Progenitor cell of endocrine pancreas (in vitro differentiated cells): ENCODE results near the gene HEXIM2. TPM values are rescaled to one million over a fixed set of nuclear protein-coding genes. Genes with fewer than 3 reads are reported as not detected.
A peak's percentile ranks its signal among the peaks of the same experiment; 100 is the strongest.

Experiments
- DNase-seq: peaks from one replicate; pipeline ENCODE4 v3.0.0; 2021; ENCODE audit warnings: low spot score; ENCODE audit not compliant: unreplicated experiment
- H3K27ac Mint-ChIP-seq: 2 replicates; pipeline ENCODE4 v1.8.0; 2021; ENCODE audit warnings: mild to moderate bottlenecking, moderate library complexity, mixed read lengths
- H3K27me3 Mint-ChIP-seq: 2 replicates; pipeline ENCODE4 v1.8.0; 2021; ENCODE audit warnings: mixed read lengths
- H3K36me3 Mint-ChIP-seq: 2 replicates; pipeline ENCODE4 v1.8.0; 2022; ENCODE audit warnings: mixed read lengths; ENCODE audit not compliant: insufficient read depth
- H3K4me1 Mint-ChIP-seq: 2 replicates; pipeline ENCODE4 v1.8.0; 2021; ENCODE audit warnings: low read depth, mixed read lengths
- H3K4me3 Mint-ChIP-seq: 2 replicates; pipeline ENCODE4 v1.8.0; 2021; ENCODE audit warnings: low read depth, mild to moderate bottlenecking, moderate library complexity, mixed read lengths
- H3K9me3 Mint-ChIP-seq: 2 replicates; pipeline ENCODE4 v1.8.0; 2021; ENCODE audit warnings: low read depth, mixed read lengths
- total RNA-seq: library from RNA; stranded (reverse); gene quantifications from 2 replicates; pipeline ENCODE4 v1.2.1, GENCODE V29; 2021
- TF ChIP-seq, protein P1 (sequence below): fragments of 200-600 bp; sonication (generic); IDR thresholded peaks from one replicate; pipeline ENCODE4 v1.5.0; 2021; ENCODE audit warnings: antibody characterized with exemption, mild to moderate bottlenecking; ENCODE audit not compliant: unreplicated experiment

HEXIM2 gene
- total RNA-seq, 1 donor from 2014 or later, result 11.9 TPM

GRCh38 chr17:45146592-45146889, 15.1 kb upstream of the HEXIM2 start:
- no peaks in the 10 kb centered on the region for H3K27me3 Mint-ChIP-seq
- no peaks in the 10 kb centered on the region for H3K36me3 Mint-ChIP-seq
- peak overlapping the region; percentile 99 for H3K4me3 Mint-ChIP-seq
- peaks cover 23% of the 10 kb centered on the region for H3K4me1 Mint-ChIP-seq
- H3K9me3 Mint-ChIP-seq, result no peaks in the 10 kb centered on the region
- peak overlapping the region; percentile 100 for H3K27ac Mint-ChIP-seq
- TF ChIP-seq, protein P1, sequence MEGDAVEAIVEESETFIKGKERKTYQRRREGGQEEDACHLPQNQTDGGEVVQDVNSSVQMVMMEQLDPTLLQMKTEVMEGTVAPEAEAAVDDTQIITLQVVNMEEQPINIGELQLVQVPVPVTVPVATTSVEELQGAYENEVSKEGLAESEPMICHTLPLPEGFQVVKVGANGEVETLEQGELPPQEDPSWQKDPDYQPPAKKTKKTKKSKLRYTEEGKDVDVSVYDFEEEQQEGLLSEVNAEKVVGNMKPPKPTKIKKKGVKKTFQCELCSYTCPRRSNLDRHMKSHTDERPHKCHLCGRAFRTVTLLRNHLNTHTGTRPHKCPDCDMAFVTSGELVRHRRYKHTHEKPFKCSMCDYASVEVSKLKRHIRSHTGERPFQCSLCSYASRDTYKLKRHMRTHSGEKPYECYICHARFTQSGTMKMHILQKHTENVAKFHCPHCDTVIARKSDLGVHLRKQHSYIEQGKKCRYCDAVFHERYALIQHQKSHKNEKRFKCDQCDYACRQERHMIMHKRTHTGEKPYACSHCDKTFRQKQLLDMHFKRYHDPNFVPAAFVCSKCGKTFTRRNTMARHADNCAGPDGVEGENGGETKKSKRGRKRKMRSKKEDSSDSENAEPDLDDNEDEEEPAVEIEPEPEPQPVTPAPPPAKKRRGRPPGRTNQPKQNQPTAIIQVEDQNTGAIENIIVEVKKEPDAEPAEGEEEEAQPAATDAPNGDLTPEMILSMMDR, result no peak
- DNase-seq, result no peak

- DNase-seq, result no peak
- H3K27me3 Mint-ChIP-seq, result no peaks in the 10 kb centered on the region
- peak overlapping the region; percentile 100 for H3K27ac Mint-ChIP-seq
- TF ChIP-seq, protein P1, result no peak
- no peaks in the 10 kb centered on the region for H3K9me3 Mint-ChIP-seq
- no peaks in the 10 kb centered on the region for H3K36me3 Mint-ChIP-seq
- peak overlapping the region; percentile 99 for H3K4me3 Mint-ChIP-seq
- H3K4me1 Mint-ChIP-seq, result peaks cover 26% of the 10 kb centered on the region
Observed at GRCh38 chr17:45146890-45147580, 14.6 kb upstream of the HEXIM2 start.

DNA sequence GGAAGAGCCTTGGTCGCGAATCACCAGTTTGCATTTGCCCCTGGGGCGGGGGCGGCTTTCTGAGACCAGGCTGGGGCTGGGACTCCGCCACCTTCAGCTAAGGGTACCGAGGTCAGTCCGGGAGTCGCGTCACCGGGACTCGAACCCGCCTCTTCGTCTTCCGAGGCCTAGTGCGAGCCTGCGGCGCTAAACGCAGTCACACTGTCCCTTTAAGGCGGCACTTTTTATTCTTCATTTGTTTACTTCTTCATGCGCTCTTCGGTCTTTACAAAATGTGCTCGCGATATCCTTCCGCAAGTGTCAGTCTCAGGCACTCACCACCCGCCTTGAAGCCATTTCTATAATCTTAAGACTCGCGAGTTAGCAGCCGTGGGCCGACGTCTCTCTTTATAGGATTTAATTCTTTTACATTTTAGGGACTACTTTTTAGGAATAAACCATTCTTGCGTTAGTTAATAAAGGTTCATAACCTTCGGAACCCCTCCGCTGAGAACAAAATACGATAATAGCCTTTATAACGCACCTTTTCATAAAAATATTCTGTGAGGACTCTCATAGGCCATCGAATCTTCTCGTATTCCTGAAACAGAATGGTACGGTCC, 14.0 kb upstream of the HEXIM2 start:
- H3K27ac Mint-ChIP-seq, result peak overlapping the region; percentile 100
- DNase-seq, result no peak
- no peaks in the 10 kb centered on the region for H3K27me3 Mint-ChIP-seq
- peak overlapping the region; percentile 99 for H3K4me3 Mint-ChIP-seq
- peaks cover 26% of the 10 kb centered on the region for H3K4me1 Mint-ChIP-seq
- TF ChIP-seq, protein P1, result no peak
- no peaks in the 10 kb centered on the region for H3K9me3 Mint-ChIP-seq
- no peaks in the 10 kb centered on the region for H3K36me3 Mint-ChIP-seq

DNA sequence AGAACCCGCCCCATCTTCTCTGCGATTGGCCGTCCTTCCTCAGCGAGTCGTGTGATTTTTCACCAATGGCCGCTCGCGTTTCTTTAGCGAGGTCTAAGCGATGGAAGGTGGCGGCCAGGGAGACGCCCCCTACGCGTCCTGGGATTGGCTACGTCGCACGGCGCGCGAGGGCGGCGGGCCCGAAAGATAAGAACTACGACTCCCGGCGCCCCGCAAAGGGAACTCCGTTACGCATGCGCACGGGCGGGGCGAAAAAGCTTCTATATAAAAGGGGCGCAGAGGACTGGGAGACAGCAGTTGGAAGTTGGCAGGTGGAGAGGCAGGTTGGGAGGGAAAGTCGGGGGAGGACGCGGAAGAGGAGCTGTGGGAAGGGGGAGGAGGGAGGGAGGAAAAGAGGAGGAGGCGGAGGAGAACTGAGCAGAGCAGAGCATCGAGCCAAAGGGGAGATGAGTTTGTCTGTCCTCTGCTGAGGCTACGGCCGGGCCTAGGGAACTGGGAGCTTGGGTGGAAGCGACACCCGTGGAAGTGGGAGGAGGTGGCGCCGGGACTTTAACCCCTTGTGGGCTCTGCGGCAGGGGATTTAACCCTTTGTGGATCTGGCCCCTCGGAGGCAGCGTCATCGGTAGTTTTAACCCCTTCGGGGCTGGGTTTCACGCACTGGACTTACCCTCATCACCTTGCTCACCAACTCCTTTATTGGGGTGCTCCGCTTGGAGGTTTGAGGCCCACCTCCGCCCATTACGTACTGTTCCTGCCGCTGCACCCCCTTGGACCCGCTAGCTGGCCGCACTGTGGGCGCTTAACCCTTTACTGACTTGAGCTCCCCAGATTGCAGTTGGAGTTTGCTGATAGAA, 13.3 kb upstream of the HEXIM2 start, which contains the start of gene HEXIM1:
Gene HEXIM1, plus strand, starts transcription at position 293 of the 854 bp plus-strand sequence. CDS start 716 bp downstream, outside the sequence.
- TF ChIP-seq, protein P1, result no peak
- H3K36me3 Mint-ChIP-seq, result no peaks in the 10 kb centered on the region
- no peaks in the 10 kb centered on the region for H3K27me3 Mint-ChIP-seq
- peak; percentile 98 for DNase-seq
- peak within 1 kb of the TSS; percentile 100 for H3K27ac Mint-ChIP-seq
- H3K9me3 Mint-ChIP-seq, result no peaks in the 10 kb centered on the region
- H3K4me1 Mint-ChIP-seq, result peaks cover 26% of the 10 kb centered on the region
- H3K4me3 Mint-ChIP-seq, result peak within 1 kb of the TSS; percentile 99

- peak overlapping the region; percentile 100 for H3K27ac Mint-ChIP-seq
- DNase-seq, result peak; percentile 81
- H3K27me3 Mint-ChIP-seq, result no peaks in the 10 kb centered on the region
- peak overlapping the region; percentile 99 for H3K4me3 Mint-ChIP-seq
- H3K9me3 Mint-ChIP-seq, result no peaks in the 10 kb centered on the region
- no peaks in the 10 kb centered on the region for H3K36me3 Mint-ChIP-seq
- TF ChIP-seq, protein P1, result peak; percentile 77
- H3K4me1 Mint-ChIP-seq, result peaks cover 24% of the 10 kb centered on the region
Observed at GRCh38 chr17:45149037-45149668, 12.5 kb upstream of the HEXIM2 start.
